ENCODE data around the gene CRABP1. TPM values are rescaled to one million over a fixed set of nuclear protein-coding genes. Genes with fewer than 3 reads are reported as not detected.

The CRABP1 gene
- total RNA-seq, 6 experiments from 2014 or later: not detected

- Histone ChIP-seq H3K4me1 (peaks cover 0 to 4% (median 0%) of the 10 kb centered on the region in 4 donors), H3K27ac (no peak overlapping the region), H3K27me3 (peaks cover 0 to 4% of the 10 kb centered on the region in 2 donors), H3K4me3 (no peak overlapping the region), H3K36me3 (no peaks in the 10 kb centered on the region), H3K9me3 (no peaks in the 10 kb centered on the region)
- no peak for DNase-seq
- intact Hi-C loops (cut with DNase I): no loop called here
- no peak for TF ChIP-seq CTCF (IDR thresholded peaks at IDR 0.05)
- TF ChIP-seq POLR2A (IDR thresholded peaks at IDR 0.05): no peak
- no peak for ATAC-seq
- WGBS (ENCODE audit: insufficient coverage, low coverage, low lambda C conversion rate, missing lambda C conversion rate): 14% methylated on average over 9 of the region's 17 CpGs
Observed at GRCh38 chr15:78339559-78339958, 594 bp upstream of the CRABP1 start.

- intact Hi-C loops (cut with DNase I): no loop called here
- Histone ChIP-seq H3K27me3 (peaks cover 0 to 4% of the 10 kb centered on the region in 2 donors), H3K9me3 (no peaks in the 10 kb centered on the region), H3K27ac (no peak overlapping the region), H3K36me3 (no peaks in the 10 kb centered on the region), H3K4me1 (peaks cover 0 to 4% (median 0%) of the 10 kb centered on the region in 4 donors), H3K4me3 (no peak overlapping the region)
- ATAC-seq: no peak
- DNase-seq: no peak
- WGBS (ENCODE audit: insufficient coverage, low coverage, low lambda C conversion rate, missing lambda C conversion rate): 16% methylated on average over 8 of the region's 53 CpGs
- TF ChIP-seq POLR2A (IDR thresholded peaks at IDR 0.05) (no peak), CTCF (IDR thresholded peaks at IDR 0.05) (no peak)
Observed at GRCh38 chr15:78341057-78341987, 1.2 kb downstream of the CRABP1 start.

GRCh38 chr15:78342021-78342420, 1.9 kb downstream of the CRABP1 start:
- intact Hi-C loops (cut with DNase I): no loop called here
- Histone ChIP-seq H3K36me3 (no peaks in the 10 kb centered on the region), H3K4me1 (peaks cover 0 to 4% (median 0%) of the 10 kb centered on the region in 4 donors), H3K27me3 (peaks cover 0 to 4% of the 10 kb centered on the region in 2 donors), H3K9me3 (no peaks in the 10 kb centered on the region), H3K4me3 (no peak overlapping the region), H3K27ac (no peak overlapping the region)
- TF ChIP-seq POLR2A (IDR thresholded peaks at IDR 0.05) (no peak), CTCF (IDR thresholded peaks at IDR 0.05) (no peak)
- WGBS (ENCODE audit: insufficient coverage, low coverage, low lambda C conversion rate, missing lambda C conversion rate): 35% methylated on average over 5 of the region's 5 CpGs
- DNase-seq (no peak), ATAC-seq (no peak)

GRCh38 chr15:78343276-78344060, 3.3 kb downstream of the CRABP1 start:
- ATAC-seq: no peak
- DNase-seq: no peak
- TF ChIP-seq CTCF (IDR thresholded peaks at IDR 0.05) (no peak), POLR2A (IDR thresholded peaks at IDR 0.05) (no peak)
- WGBS (ENCODE audit: insufficient coverage, low coverage, low lambda C conversion rate, missing lambda C conversion rate): 65% methylated on average over 10 of the region's 12 CpGs
- Histone ChIP-seq H3K4me3 (no peak overlapping the region), H3K4me1 (peaks cover 0 to 4% (median 0%) of the 10 kb centered on the region in 4 donors), H3K27ac (no peak overlapping the region), H3K36me3 (no peaks in the 10 kb centered on the region), H3K27me3 (peaks cover 0 to 4% of the 10 kb centered on the region in 2 donors), H3K9me3 (no peaks in the 10 kb centered on the region)
- intact Hi-C loops (cut with DNase I): no loop called here

Data from right lobe of liver (tissue), 6 donors.